Neural crest cell (in vitro differentiated cells): ENCODE results near the gene DIS3L2. TPM values are rescaled to one million over a fixed set of nuclear protein-coding genes. Genes with fewer than 3 reads are reported as not detected.
A peak's percentile ranks its signal among the peaks of the same experiment; 100 is the strongest.

Source experiments
- DNase-seq: peaks from one replicate; pipeline ENCODE4 v3.0.0; 2021; ENCODE audit warnings: low read depth, mixed read lengths, low spot score
- H3K27ac Mint-ChIP-seq: one replicate; pipeline ENCODE4 v1.8.0; 2021; ENCODE audit warnings: mild to moderate bottlenecking, mixed read lengths; ENCODE audit not compliant: unreplicated experiment
- H3K27me3 Mint-ChIP-seq: 2 replicates; pipeline ENCODE4 v1.8.0; 2021; ENCODE audit warnings: low read depth, mild to moderate bottlenecking, mixed read lengths
- H3K36me3 Mint-ChIP-seq: 2 replicates; pipeline ENCODE4 v1.8.0; 2021; ENCODE audit warnings: low read depth, mild to moderate bottlenecking, mixed read lengths
- H3K4me1 Mint-ChIP-seq: 2 replicates; pipeline ENCODE4 v1.8.0; 2021; ENCODE audit warnings: mixed read lengths
- H3K4me3 Mint-ChIP-seq: one replicate; pipeline ENCODE4 v1.8.0; 2021; ENCODE audit warnings: mild to moderate bottlenecking, mixed read lengths
- H3K9me3 Mint-ChIP-seq: 2 replicates; pipeline ENCODE4 v1.8.0; 2021; ENCODE audit warnings: mixed read lengths
- CTCF ChIP-seq: fragments of 200-600 bp; sonication (generic); conservative IDR thresholded peaks from 2 replicates; pipeline ENCODE4 v1.5.0; 2021; ENCODE audit warnings: antibody characterized with exemption, mild to moderate bottlenecking
- total RNA-seq: library from RNA; stranded (reverse); gene quantifications from 2 replicates; pipeline ENCODE4 v1.2.1, GENCODE V29; 2021

Gene DIS3L2
- total RNA-seq, 1 donor from 2014 or later: 51.9 TPM

- Mint-ChIP-seq H3K27me3 (no peaks in the 10 kb centered on the region), H3K36me3 (peaks cover 9% of the 10 kb centered on the region), H3K4me1 (no peaks in the 10 kb centered on the region), H3K9me3 (no peaks in the 10 kb centered on the region), H3K27ac (no peak overlapping the region), H3K4me3 (no peak overlapping the region)
- TF ChIP-seq CTCF: peak; percentile 28
- DNase-seq: no peak
Measured at GRCh38 chr2:232133078-232133477, 171.6 kb downstream of the DIS3L2 start.

- Mint-ChIP-seq H3K4me3 (no peak overlapping the region), H3K4me1 (no peaks in the 10 kb centered on the region)
Measured at GRCh38 chr2:232134939-232135338, 173.4 kb downstream of the DIS3L2 start.

GRCh38 chr2:232137356-232138147, 176.0 kb downstream of the DIS3L2 start:
- peaks cover 9% of the 10 kb centered on the region for H3K36me3 Mint-ChIP-seq
- no peak overlapping the region for H3K27ac Mint-ChIP-seq
- no peak for TF ChIP-seq CTCF
- H3K4me1 Mint-ChIP-seq: no peaks in the 10 kb centered on the region
- H3K9me3 Mint-ChIP-seq: no peaks in the 10 kb centered on the region
- DNase-seq: no peak
- H3K27me3 Mint-ChIP-seq: no peaks in the 10 kb centered on the region
- H3K4me3 Mint-ChIP-seq: no peak overlapping the region

More at GRCh38 chr2:232134939-232135338, 173.4 kb downstream of the DIS3L2 start:
- H3K9me3 Mint-ChIP-seq: no peaks in the 10 kb centered on the region
- H3K27me3 Mint-ChIP-seq: no peaks in the 10 kb centered on the region
- H3K27ac Mint-ChIP-seq: no peak overlapping the region
- H3K36me3 Mint-ChIP-seq: peaks cover 9% of the 10 kb centered on the region
- DNase-seq: no peak
- no peak for TF ChIP-seq CTCF

- Mint-ChIP-seq H3K4me1 (no peaks in the 10 kb centered on the region), H3K36me3 (peaks cover 4% of the 10 kb centered on the region), H3K27me3 (no peaks in the 10 kb centered on the region), H3K4me3 (no peak overlapping the region), H3K27ac (no peak overlapping the region), H3K9me3 (no peaks in the 10 kb centered on the region)
- DNase-seq: no peak
- no peak for TF ChIP-seq CTCF
Measured at GRCh38 chr2:232138441-232138840, 176.9 kb downstream of the DIS3L2 start.

- Mint-ChIP-seq H3K4me3 (no peak overlapping the region), H3K27me3 (no peaks in the 10 kb centered on the region), H3K9me3 (no peaks in the 10 kb centered on the region), H3K4me1 (no peaks in the 10 kb centered on the region), H3K36me3 (peaks cover 4% of the 10 kb centered on the region), H3K27ac (no peak overlapping the region)
- TF ChIP-seq CTCF: no peak
- no peak for DNase-seq
Measured at GRCh38 chr2:232139171-232139594, 177.7 kb downstream of the DIS3L2 start.
